GM23338 (cell line): ENCODE results near the gene TAF1D.

Source experiments
- EZH2 ChIP-seq: fragments of 200-600 bp; sonication (generic); IDR thresholded peaks from one replicate; pipeline ENCODE4 v1.8.0; 2017; ENCODE audit warnings: antibody characterized with exemption, mild to moderate bottlenecking, low read depth; ENCODE audit not compliant: unreplicated experiment
- POLR2AphosphoS5 ChIP-seq: IDR thresholded peaks from 2 replicates; pipeline ENCODE4 v1.6.1; 2016; ENCODE audit warnings: antibody characterized with exemption, low read depth
- TF ChIP-seq, protein P1 (sequence below), 2 experiments: fragments of 200-600 bp in 1 of 2; sonication (generic) in 1 of 2; conservative IDR thresholded peaks; 2 replicates each; pipeline versions ENCODE4 v1.5.1 to v1.6.1; 2016 to 2017; ENCODE audit warnings: antibody characterized with exemption in 2 of 2, low read depth in 2 of 2, mild to moderate bottlenecking in 2 of 2, moderate library complexity in 1 of 2
- TF ChIP-seq, protein P2 (sequence below): IDR thresholded peaks from one replicate; pipeline ENCODE4 v1.6.1; 2018; ENCODE audit warnings: antibody characterized with exemption; ENCODE audit not compliant: unreplicated experiment

GRCh38 chr11:93744669-93745004, 3.3 kb upstream of the TAF1D start:
- TF ChIP-seq, protein P1, sequence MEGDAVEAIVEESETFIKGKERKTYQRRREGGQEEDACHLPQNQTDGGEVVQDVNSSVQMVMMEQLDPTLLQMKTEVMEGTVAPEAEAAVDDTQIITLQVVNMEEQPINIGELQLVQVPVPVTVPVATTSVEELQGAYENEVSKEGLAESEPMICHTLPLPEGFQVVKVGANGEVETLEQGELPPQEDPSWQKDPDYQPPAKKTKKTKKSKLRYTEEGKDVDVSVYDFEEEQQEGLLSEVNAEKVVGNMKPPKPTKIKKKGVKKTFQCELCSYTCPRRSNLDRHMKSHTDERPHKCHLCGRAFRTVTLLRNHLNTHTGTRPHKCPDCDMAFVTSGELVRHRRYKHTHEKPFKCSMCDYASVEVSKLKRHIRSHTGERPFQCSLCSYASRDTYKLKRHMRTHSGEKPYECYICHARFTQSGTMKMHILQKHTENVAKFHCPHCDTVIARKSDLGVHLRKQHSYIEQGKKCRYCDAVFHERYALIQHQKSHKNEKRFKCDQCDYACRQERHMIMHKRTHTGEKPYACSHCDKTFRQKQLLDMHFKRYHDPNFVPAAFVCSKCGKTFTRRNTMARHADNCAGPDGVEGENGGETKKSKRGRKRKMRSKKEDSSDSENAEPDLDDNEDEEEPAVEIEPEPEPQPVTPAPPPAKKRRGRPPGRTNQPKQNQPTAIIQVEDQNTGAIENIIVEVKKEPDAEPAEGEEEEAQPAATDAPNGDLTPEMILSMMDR (conservative IDR thresholded peaks at IDR 0.05; ENCODE audit: low read depth in 2 of 2), result no peak
- TF ChIP-seq POLR2AphosphoS5 (no peak), EZH2 (no peak)
- TF ChIP-seq, protein P2, sequence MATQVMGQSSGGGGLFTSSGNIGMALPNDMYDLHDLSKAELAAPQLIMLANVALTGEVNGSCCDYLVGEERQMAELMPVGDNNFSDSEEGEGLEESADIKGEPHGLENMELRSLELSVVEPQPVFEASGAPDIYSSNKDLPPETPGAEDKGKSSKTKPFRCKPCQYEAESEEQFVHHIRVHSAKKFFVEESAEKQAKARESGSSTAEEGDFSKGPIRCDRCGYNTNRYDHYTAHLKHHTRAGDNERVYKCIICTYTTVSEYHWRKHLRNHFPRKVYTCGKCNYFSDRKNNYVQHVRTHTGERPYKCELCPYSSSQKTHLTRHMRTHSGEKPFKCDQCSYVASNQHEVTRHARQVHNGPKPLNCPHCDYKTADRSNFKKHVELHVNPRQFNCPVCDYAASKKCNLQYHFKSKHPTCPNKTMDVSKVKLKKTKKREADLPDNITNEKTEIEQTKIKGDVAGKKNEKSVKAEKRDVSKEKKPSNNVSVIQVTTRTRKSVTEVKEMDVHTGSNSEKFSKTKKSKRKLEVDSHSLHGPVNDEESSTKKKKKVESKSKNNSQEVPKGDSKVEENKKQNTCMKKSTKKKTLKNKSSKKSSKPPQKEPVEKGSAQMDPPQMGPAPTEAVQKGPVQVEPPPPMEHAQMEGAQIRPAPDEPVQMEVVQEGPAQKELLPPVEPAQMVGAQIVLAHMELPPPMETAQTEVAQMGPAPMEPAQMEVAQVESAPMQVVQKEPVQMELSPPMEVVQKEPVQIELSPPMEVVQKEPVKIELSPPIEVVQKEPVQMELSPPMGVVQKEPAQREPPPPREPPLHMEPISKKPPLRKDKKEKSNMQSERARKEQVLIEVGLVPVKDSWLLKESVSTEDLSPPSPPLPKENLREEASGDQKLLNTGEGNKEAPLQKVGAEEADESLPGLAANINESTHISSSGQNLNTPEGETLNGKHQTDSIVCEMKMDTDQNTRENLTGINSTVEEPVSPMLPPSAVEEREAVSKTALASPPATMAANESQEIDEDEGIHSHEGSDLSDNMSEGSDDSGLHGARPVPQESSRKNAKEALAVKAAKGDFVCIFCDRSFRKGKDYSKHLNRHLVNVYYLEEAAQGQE, result no peak
